Liver (tissue), 3 donors: ENCODE results near the gene MPP7.

ENCODE experiments used
- CTCF ChIP-seq: fragments of 150-350 bp; IDR thresholded peaks from 2 replicates; pipeline ENCODE4 v1.5.1; 2017; ENCODE audit warnings: improper control_type of control experiment, low read depth, low read length; ENCODE audit not compliant: missing input control
- GABPA ChIP-seq, 2 donors: IDR thresholded peaks in 1 of 2; conservative IDR thresholded peaks in 1 of 2; 2 replicates each; pipeline ENCODE4 v1.6.1; 2016; ENCODE audit warnings: antibody characterized with exemption in 2 of 2, mild to moderate bottlenecking in 1 of 2, moderate library complexity in 1 of 2
- HNF4G ChIP-seq: IDR thresholded peaks from 2 replicates; pipeline ENCODE4 v1.6.1; 2016; ENCODE audit warnings: antibody characterized with exemption
- JUND ChIP-seq, 2 donors: IDR thresholded peaks; 2 replicates each; pipeline ENCODE4 v1.6.1; 2016; ENCODE audit warnings: antibody characterized with exemption in 2 of 2
- MAX ChIP-seq: IDR thresholded peaks from 2 replicates; pipeline ENCODE4 v1.6.1; 2016; ENCODE audit warnings: antibody characterized with exemption
- REST ChIP-seq: IDR thresholded peaks from 2 replicates; pipeline ENCODE4 v1.6.1; 2016; ENCODE audit warnings: antibody characterized with exemption, mild to moderate bottlenecking
- SP1 ChIP-seq: IDR thresholded peaks from 2 replicates; pipeline ENCODE4 v1.6.1; 2018; ENCODE audit warnings: antibody characterized with exemption, mild to moderate bottlenecking
- donor health status: healthy.
- donor health status: healthy.

GRCh38 chr10:28327491-28327880 is 24.6 kb upstream of the MPP7 start:
- TF ChIP-seq CTCF, result no peak
- TF ChIP-seq GABPA (IDR thresholded peaks at IDR 0.05 in 1 of 2, conservative IDR thresholded peaks at IDR 0.05 in 1 of 2), result no peak
- no peak for TF ChIP-seq REST
- TF ChIP-seq JUND (IDR thresholded peaks at IDR 0.05), result no peak
- no peak for TF ChIP-seq MAX
- no peak for TF ChIP-seq HNF4G
- TF ChIP-seq SP1, result no peak
